HG02678 (cell line): ENCODE data around the gene CDH15.
"Not testable (repeated sequence)": the region's sequence is repeated elsewhere in the genome, so short reads cannot be mapped to it uniquely, and the experiment has no call there.

Source experiments
- ATAC-seq: cut with Tn5 transposase; IDR thresholded peaks from one replicate; pipeline ENCODE4 v1.9.1; 2021; ENCODE audit warnings: mild to moderate bottlenecking, moderate library complexity; ENCODE audit not compliant: unreplicated experiment

CDH15 gene

DNA sequence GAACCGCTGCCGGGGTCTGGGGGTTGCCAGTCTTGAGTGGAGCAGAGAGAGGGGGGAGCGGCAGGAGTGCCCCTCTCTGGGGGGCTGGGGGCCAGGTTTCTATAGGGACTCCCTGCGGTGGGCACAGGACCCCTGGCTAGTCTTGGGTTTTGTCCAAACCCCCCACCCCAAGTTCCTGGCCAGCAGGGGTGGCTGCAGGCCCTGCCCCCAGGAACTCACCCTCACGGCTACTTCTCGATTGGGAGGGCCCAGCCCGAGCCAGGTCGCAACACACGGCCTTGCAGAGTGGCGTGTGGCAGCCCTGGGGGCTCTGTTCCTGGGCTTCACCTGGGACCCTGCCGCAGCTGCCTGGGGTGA, 601 bp downstream of the CDH15 start:
- ATAC-seq = no peak

DNA sequence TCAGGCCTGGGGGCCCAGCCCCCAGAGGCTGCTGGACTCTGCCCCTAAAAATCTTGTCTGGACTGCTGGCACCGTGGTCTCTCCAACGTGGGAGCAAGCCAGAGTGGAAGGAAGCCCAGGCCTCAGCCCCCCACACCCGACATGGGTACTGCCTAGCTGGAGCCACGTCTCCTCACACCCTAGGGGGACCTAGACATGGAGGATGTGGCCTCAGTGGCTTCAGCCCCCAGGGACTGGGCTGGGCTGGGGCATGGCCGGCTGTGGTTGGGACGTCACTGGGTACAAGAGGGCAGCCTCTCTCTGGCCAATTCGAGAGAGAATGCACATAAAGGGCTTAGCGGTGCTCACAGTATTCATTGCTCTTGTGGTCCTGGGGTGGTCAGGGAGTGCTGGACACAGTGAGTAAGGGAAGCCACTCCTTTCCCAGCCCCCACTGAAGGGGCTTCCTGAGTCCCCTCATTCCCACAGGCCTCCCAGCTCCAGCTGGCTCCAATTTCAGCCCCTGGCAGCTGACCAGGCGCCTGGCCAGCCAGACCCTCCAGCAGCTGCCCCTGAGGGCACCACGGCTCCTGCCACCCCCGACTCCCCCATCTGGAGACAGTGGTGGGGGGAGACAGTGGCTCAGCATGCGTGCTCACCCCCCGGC, 1.1 kb downstream of the CDH15 start:
- ATAC-seq = no peak

DNA sequence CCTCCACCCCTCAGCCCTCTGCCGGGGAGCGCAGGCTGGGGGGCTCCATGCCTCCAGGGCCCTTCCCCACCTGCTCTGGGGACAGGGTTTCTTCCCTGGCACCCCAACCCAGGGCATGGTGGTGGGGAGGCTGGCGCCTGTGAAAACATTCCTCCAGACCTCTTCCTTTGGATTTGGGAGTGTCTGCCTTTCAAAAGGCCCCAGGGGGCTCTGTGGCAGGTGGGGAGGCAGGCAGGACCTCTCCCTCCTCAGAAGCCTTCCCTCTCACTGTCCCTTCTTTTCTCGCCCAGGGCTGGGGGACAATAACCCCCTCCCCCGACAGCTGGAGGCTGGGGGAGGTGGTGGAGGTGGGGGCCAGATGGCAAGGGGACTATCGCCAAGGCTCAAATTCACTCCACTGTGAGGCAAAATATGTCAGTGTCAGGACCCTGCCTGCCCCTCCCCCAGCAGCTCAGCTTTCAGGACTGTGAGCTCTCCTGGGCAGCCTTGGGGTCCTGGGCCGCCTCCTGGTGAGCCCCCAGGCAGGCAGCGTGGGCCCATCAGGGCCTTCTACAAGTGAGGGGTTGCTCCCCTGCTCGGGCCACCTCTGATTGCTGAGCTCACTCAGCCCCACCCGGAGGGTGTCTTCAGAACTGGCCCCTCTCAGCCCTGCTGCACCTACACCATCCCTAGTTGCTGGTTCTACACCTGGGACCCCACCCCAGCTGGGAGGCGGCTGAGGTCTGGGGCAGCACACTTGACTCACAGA, 1.8 kb downstream of the CDH15 start:
- no peak for ATAC-seq

DNA sequence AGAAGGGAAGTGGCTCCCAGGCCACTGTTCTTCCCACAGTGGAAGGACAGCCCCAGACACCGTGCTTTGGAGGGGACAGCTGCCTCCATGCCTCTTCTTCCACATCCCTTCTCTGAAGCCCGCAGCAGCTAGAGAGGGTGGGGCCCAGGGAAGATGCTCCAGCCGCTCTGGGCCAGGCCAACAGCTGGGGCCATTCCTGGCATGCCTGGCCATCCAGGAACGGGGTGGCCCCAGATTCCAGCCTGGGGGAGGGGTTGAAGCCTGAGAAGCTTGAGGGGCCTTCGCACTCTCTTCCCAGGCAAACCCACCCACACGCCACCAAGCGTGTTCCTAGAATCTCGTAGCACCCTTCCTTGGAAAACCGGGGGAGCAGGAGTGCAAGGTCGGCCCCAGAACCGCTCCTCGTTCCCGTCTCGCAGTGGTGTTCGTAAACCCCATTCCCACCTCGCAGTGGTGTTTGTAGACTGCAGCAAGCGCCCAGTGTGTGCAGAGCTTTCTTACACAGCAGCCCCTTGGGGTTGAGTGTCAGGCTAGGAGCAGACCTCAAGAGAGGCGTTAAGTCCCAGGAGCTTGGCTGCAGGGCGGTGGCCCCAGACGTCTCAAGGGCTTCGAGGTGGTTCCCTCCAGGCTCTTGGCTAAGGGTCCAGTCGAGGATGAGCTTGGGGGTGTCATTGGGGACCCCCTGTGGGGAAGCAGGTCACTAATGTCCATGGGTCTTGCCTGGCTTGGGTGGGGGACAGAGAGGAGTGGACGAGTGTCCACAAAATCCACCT, 2.7 kb downstream of the CDH15 start:
- no peak for ATAC-seq

DNA sequence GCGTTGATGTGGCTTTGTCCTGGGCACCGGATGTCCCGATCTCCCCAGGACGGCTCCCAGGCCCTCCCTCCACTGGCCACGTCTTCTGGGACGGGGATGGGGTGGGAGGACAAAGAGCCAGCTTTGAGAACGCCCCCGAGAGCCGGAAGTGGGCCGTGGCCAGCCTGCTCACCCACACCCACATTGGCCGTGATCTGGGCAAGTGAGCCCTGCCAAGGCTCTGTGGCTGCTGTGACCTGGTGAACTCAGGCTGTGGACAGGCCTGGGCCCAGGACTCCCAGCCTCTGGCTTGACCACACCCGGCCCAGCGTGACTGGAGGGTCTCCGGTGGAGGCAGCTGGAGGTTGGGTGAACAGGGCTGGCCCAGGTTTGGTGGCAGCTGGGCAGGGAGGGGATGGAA, 3.3 kb downstream of the CDH15 start:
- no peak for ATAC-seq

DNA sequence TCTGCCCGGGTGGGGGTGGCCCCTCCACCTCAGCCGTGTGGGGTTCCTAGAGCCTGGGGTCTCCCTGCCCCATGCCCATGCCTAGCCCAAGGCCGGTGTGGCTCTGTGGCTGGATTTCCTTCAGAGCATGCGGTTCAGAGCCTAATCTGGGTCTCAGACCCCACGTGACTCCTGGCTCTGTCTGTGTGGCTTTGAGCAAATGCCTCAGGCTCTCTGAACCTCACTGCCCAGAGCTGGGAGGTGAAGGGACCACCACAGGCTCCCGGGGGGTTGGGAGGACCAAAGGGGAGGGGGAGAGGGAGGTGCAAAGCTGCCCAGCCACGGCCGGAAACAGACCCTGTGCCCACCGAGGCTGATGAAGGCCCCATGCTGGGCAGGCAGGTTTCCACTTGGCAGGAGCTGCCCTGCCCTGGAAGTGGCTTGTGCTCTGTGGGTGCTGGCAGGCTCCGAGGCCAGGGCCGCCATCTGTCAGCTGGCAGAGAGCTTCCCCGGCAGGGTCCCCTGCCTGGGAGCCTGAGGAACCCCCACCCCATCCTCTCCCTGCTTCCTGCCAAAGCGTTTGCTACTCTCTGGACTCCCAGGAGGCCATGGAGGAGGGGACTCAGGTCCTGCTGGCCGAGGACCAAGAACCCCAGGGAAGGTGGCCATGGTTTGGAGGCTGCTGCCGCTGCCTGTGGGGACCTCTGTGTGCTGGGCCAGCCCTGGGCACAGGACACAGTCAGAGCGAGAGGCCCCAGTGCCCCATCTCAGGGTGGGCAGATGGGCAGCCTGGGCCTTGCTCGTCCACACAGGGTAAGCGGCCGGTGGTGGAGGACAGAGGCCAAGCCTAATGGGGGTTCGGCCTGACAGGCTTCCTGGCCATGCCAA, 4.0 kb downstream of the CDH15 start:
- no peak for ATAC-seq

DNA sequence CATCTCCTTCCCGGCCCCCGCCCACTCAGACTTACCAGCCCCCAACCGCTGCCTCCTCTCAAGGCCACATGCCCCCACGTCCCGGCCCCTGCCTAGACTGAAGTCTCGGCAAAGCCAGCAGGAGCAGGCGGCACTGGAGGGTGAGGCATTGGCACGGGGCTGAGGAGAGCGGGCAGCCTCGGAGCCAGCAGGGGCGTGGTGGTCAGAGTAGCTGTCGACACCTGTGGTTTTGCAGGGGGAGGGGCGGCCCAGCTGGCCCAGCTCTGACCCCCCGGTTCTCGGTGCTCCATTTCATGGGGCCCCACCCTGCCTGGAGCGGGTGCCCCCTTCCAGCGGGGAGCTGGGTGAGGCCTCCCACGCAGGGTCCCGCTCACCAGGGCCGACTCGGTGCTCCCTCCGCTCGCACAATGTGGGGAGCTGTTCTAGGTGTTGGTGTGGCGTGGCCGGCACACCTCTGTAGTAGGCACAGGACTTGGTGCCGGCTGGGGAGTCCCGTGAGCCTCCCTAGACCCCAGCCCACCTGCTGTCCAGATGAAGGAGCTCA, 4.7 kb downstream of the CDH15 start:
- ATAC-seq = no peak

DNA sequence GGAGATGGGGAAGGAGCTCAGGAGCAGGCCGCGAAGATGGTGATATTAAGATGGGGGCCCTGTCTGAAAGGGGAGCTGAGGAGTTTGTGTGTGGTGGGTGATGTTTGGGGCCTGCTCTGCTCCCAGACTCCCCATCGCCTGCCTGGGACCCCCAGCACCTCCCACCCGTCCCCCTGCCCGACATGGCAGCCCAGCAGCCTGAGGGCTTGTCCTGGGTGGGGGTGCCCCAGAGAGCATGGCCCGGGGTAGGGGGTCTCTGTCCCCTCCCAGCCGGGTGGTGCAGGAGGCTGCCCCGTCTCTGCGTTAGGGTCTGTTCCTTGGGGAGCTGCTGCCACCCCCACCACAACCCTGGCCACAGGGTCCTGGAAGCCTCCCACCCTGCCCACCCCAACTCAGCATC, 5.2 kb downstream of the CDH15 start:
- ATAC-seq = no peak

DNA sequence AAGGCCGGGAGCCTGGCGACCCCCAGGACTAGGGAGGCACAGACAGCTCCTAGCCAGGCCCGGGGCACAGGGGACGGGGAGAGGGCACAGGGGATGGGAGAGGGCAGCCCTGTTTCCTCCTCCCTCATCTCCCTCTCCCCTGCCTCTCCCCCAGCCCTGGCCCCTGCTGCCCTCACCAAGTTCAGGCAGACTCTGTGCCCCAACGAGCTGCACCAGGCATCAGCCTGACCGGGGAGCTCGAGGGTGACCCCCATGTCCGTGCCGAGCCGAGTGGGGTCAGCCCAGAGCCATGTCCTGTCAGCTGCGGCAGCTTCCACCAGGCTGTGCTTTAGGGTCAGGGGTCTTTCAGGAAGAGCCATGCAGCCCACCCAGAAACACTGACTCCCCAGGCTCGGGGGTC, 6.0 kb downstream of the CDH15 start:
- ATAC-seq = no peak

DNA sequence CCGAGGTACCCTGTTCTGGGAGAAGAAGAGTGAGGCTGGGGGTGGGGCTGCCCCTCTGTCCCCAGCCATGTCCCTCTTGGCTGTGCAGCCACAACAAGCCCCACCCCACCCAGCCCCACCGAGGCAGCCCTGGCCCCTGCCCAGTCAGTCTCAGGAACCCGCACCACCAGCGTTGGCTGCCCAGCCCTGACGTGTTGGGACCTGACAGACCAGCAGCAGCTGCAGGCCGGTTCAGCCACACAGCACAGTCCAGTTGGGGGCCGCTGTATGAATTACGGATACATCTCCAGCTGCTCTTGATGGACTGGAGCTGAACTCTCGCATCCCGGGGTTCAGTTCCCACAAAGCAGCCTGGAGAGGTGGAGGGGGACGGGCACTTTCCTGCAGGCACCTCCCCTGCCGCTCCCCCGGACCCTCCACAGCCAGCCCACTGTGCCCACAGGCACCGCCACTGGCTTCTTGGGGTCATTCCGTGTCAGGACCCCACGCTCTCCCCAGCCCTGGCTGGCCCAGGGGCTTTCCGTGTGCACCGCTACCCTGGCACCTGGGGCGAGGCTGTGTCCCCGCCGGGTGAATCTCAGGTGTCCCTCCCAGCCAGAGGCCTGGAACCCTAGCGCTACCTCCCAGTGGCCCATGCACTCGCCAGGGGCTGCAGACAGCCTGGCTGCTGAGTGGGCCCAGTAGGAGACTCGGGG, 7.1 kb downstream of the CDH15 start:
- no peak for ATAC-seq

DNA sequence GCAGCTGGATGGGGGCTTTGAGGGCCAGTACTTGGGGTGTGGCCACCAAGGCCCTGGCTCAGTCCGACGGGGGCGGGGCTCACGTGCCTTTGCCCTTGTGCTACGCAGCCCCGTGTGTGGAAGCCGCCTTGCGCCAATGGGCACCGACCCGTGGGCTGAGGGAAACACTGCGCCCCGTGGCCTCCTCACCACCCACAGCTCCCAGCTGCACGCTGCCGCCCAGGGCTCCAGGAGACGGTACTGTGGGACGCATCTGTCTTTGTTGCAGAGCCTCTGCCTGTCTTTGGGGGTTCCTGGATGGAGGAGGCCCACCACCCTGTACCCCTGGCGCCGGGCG, 7.6 kb downstream of the CDH15 start:
- ATAC-seq = no peak

DNA sequence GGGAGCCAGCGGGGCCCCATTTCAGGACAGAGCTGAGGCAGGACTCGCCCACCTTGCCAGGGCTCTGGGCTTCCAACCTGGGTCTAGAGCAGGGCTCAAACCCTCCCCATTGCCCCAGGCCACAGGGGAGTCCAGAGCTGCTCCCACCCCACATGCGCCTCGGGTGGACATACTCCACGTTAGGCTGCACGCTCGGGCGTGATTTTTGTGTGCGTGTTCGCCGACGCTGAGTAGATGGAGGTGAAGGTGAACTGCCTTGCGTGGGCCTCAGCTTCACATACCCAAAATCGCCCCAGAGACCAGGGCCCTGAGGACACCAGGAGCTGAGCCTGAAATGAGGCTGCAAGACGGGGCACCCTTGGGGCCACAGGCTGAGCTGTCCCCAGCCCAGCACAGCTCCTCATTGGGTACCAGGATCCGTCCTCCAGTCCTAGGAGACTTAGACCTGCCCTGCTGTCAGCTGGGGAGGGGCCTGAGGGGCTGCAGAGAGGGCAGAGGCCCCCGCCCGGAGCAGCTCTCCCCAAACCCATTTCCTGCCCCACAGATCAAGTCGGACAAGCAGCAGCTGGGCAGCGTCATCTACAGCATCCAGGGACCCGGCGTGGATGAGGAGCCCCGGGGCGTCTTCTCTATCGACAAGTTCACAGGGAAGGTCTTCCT, 8.2 kb downstream of the CDH15 start:
- no peak for ATAC-seq

DNA sequence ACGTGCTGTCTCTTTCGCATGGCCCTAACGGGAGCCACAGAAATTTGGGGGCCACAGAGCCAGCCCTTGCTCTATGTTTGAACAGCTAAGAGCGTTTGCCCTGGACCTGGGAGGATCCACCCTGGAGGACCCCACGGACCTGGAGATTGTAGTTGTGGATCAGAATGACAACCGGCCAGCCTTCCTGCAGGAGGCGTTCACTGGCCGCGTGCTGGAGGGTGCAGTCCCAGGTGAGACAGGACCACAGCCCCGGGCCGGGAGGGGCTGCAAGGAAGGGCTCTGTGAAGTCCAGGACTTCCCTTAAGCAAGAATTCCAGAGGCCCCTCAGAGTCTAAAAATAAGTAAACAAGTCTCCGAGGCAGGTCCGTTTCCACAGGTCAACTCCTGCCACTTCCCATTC, 11.9 kb downstream of the CDH15 start:
- no peak for ATAC-seq

DNA sequence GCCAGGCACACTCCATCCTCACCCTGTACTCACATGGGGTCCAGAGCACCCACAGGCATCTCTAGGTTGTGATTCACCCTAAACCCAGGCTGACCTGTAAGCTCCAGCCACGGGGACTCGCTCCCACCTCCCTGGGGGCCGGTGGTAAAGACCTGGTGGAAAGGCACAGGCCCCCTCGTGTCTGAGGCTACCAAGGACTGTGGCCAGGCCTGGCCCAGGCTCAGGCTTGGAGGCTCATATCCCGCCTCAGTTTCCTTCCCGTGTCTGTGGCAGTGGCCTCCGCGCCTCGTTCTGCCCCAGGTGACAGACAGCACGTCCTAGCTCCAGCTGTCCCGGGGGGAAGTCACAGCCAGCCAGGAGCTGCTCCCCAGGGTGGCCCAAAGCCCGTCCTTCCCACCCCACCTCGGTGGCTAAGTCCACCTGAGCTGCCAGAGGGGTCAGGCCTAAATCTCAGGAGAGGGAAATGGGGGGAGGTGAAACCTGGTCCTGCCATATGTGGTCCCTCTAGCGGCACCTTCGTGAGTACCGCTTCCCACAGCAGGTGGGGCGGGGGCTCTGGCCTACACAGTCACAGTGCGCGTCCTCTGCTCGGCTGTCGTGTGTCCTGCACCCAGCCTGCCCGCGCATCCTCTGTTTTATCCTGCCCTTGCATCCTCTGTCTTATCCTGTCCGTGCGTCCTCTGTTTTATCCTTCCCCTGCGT, 12.6 kb downstream of the CDH15 start:
- ATAC-seq = no peak

DNA sequence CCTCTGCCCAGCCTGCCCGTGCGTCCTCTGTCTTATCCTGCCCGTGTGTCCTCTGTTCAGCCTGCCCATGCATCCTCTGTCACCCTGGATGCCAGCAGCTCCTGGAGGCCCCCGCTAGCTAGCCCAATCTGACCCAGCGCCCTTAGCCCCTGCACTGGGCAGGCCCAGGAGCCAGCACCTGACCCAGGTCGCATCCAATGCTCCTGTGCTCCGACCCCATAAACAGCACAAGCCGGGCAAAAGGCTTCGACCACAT, 13.1 kb downstream of the CDH15 start:
- no peak for ATAC-seq

DNA sequence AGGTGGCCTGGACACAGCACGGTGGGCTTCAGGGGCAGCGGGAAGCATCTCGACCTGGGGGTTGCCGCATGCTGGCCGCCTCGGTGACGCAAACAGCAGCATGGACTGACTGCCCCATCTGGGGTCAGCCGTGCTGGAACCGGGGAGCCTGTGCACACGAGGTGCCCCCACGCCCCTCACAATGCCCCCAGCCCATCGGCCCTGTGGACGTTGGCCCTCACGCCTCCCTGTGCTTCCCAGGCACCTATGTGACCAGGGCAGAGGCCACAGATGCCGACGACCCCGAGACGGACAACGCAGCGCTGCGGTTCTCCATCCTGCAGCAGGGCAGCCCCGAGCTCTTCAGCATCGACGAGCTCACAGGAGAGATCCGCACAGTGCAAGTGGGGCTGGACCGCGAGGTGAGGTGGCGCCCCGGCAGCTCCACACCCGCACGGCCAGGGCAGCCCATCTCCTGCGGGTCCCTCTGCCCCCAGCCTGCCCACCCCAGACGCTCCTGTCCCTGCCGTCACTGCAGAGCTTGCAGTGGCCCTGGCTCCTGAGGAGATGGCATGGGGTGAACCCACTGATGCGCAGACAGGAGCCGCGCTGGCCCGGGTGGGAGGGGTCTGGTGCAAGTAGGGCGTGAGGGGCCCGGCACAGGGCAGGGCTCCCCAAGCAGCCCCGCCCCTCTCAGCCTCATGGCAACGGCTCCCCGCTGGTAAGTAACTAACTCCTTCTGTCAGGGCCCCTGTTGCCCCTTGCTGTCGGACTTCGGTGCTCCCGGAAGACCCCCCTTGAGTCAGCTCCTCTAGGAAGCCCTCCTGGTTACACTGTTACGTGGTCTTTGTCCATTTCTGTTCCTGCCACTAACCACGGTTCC, 13.6 kb downstream of the CDH15 start:
- no peak for ATAC-seq

DNA sequence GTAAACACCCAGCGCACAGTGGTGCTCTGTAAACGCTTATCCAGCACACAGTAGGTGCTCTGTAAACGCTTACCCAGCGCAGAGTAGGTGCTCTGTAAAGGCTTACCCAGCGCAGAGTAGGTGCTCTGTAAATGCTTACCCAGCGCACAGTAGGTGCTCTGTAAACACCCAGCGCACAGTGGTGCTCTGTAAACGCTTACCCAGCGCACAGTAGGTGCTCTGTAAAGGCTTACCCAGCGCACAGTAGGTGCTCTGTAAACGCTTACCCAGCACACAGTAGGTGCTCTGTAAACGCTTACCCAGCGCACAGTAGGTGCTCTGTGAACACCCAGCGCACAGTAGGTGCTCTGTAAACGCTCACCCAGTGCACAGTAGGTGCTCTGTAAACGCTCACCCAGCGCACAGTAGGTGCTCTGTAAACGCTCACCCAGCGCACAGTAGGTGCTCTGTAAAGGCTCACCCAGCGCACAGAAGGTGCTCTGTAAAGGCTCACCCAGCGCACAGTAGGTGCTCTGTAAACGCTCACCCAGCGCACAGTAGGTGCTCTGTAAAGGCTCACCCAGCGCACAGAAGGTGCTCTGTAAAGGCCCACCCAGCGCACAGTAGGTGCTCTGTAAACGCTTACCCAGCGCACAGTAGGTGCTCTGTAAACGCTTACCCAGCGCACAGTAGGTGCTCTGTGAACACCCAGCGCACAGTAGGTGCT, 14.5 kb downstream of the CDH15 start:
- not testable (repeated sequence) for ATAC-seq

DNA sequence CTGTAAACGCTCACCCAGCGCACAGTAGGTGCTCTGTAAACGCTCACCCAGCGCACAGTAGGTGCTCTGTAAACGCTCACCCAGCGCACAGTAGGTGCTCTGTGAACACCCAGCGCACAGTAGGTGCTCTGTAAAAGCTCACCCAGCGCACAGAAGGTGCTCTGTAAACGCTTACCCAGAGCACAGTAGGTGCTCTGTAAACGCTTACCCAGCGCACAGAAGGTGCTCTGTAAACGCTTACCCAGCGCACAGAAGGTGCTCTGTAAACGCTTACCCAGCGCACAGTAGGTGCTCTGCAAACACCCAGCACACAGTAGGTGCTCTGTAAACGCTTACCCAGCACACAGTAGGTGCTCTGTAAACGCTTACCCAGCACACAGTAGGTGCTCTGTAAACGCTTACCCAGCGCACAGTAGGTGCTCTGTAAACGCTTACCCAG, 15.1 kb downstream of the CDH15 start:
- not testable (repeated sequence) for ATAC-seq
